Immature natural killer cell (primary cell): ENCODE results near the gene PPP1R9B. TPM values are rescaled to one million over a fixed set of nuclear protein-coding genes. Genes with fewer than 3 reads are reported as not detected.

Source experiments
- DNase-seq, 3 donors: peaks; one replicate each; pipeline ENCODE4 v3.0.0; 2022; ENCODE audit warnings: mixed read lengths in 1 of 3
- H3K27ac Mint-ChIP-seq, 6 donors: one replicate each; pipeline ENCODE4 v1.8.0; 2020; ENCODE audit warnings: mixed read lengths in 6 of 6, mild to moderate bottlenecking in 5 of 6, inconsistent platforms in 4 of 6, moderate library complexity in 3 of 6
- H3K27me3 Mint-ChIP-seq, 3 donors: one replicate each; pipeline ENCODE4 v1.8.0; 2020 to 2021; ENCODE audit warnings: low read depth in 3 of 3, mild to moderate bottlenecking in 3 of 3, mixed read lengths in 3 of 3, moderate library complexity in 3 of 3, inconsistent platforms in 1 of 3
- H3K36me3 Mint-ChIP-seq, 3 donors: one replicate each; pipeline ENCODE4 v1.8.0; 2020; ENCODE audit warnings: mixed read lengths in 3 of 3, inconsistent platforms in 2 of 3, mild to moderate bottlenecking in 2 of 3
- H3K4me1 Mint-ChIP-seq, 2 donors: one replicate each; pipeline ENCODE4 v1.8.0; 2020; ENCODE audit warnings: inconsistent platforms in 2 of 2, mild to moderate bottlenecking in 2 of 2, mixed read lengths in 2 of 2, moderate library complexity in 1 of 2
- H3K4me3 Mint-ChIP-seq, 5 donors: one replicate each; pipeline ENCODE4 v1.8.0; 2020; ENCODE audit warnings: mild to moderate bottlenecking in 5 of 5, mixed read lengths in 5 of 5, inconsistent platforms in 3 of 5, moderate library complexity in 3 of 5
- H3K9me3 Mint-ChIP-seq, 6 donors: one replicate each; pipeline ENCODE4 v1.8.0; 2020; ENCODE audit warnings: mild to moderate bottlenecking in 6 of 6, mixed read lengths in 6 of 6, inconsistent platforms in 4 of 6, moderate library complexity in 3 of 6
- polyA plus RNA-seq, 3 donors: library from polyadenylated mRNA; unstranded; fragments of 300-500 nt; fragmentation: Illumina TruSeq; gene quantifications; one replicate each; pipeline ENCODE4 v1.2.3, GENCODE V29; 2021

The PPP1R9B gene
- polyA plus RNA-seq, 3 donors from 2014 or later, result 0.25 to 2.0 (median 0.66) TPM

- Mint-ChIP-seq H3K27ac (no peak overlapping the region), H3K4me1 (peaks cover 24 to 33% of the 10 kb centered on the region in 2 donors), H3K4me3 (no peak overlapping the region), H3K27me3 (peaks cover 0 to 10% (median 4%) of the 10 kb centered on the region in 3 donors), H3K9me3 (no peaks in the 10 kb centered on the region), H3K36me3 (no peaks in the 10 kb centered on the region)
- DNase-seq, result no peak
Observed at GRCh38 chr17:50165066-50165465, 14.6 kb upstream of the PPP1R9B start.

GRCh38 chr17:50164697-50164988 lies 14.2 kb upstream of the PPP1R9B start:
- H3K4me1 Mint-ChIP-seq, result peaks cover 22 to 34% of the 10 kb centered on the region in 2 donors
- H3K4me3 Mint-ChIP-seq, result no peak overlapping the region
- peaks cover 0 to 12% (median 4%) of the 10 kb centered on the region in 3 donors for H3K27me3 Mint-ChIP-seq
- H3K27ac Mint-ChIP-seq, result no peak overlapping the region
- no peak for DNase-seq
- no peaks in the 10 kb centered on the region for H3K36me3 Mint-ChIP-seq
- no peaks in the 10 kb centered on the region for H3K9me3 Mint-ChIP-seq

- Mint-ChIP-seq H3K9me3 (no peaks in the 10 kb centered on the region), H3K27me3 (peaks cover 0 to 9% (median 0%) of the 10 kb centered on the region in 3 donors), H3K4me3 (no peak overlapping the region), H3K27ac (no peak overlapping the region), H3K36me3 (no peaks in the 10 kb centered on the region), H3K4me1 (peaks cover 16 to 29% of the 10 kb centered on the region in 2 donors)
- DNase-seq, result no peak
Observed at GRCh38 chr17:50163843-50164696, 13.6 kb upstream of the PPP1R9B start.

- Mint-ChIP-seq H3K9me3 (no peaks in the 10 kb centered on the region), H3K36me3 (no peaks in the 10 kb centered on the region), H3K4me1 (peaks cover 14 to 30% of the 10 kb centered on the region in 2 donors), H3K4me3 (peak overlapping the region in 1 of 5 donors; percentile 14), H3K27ac (peak overlapping the region in 1 of 6 donors; percentile 69), H3K27me3 (peaks cover 0 to 6% (median 0%) of the 10 kb centered on the region in 3 donors)
- no peak for DNase-seq
Observed at GRCh38 chr17:50162466-50163254, 12.2 kb upstream of the PPP1R9B start.

GRCh38 chr17:50161911-50162288 lies 11.4 kb upstream of the PPP1R9B start:
- H3K4me3 Mint-ChIP-seq, result peak overlapping the region; percentile 50 to 84 (median 78)
- H3K27me3 Mint-ChIP-seq, result peaks cover 0 to 6% (median 0%) of the 10 kb centered on the region in 3 donors
- DNase-seq, result no peak
- H3K36me3 Mint-ChIP-seq, result no peaks in the 10 kb centered on the region
- H3K4me1 Mint-ChIP-seq, result peaks cover 14 to 31% of the 10 kb centered on the region in 2 donors
- no peaks in the 10 kb centered on the region for H3K9me3 Mint-ChIP-seq
- peak overlapping the region in 4 of 6 donors; percentile 9 to 78 (median 62) for H3K27ac Mint-ChIP-seq

GRCh38 chr17:50161023-50161910 lies 10.8 kb upstream of the PPP1R9B start:
- peak; percentile 93 to 95 (median 93) for DNase-seq
- Mint-ChIP-seq H3K36me3 (no peaks in the 10 kb centered on the region), H3K27me3 (peaks cover 0 to 6% (median 0%) of the 10 kb centered on the region in 3 donors), H3K27ac (peak overlapping the region in 5 of 6 donors; percentile 9 to 87 (median 67)), H3K9me3 (no peaks in the 10 kb centered on the region), H3K4me1 (peaks cover 14 to 31% of the 10 kb centered on the region in 2 donors), H3K4me3 (peak overlapping the region; percentile 50 to 84 (median 78))

- Mint-ChIP-seq H3K27ac (no peak overlapping the region), H3K9me3 (no peaks in the 10 kb centered on the region)
Observed at GRCh38 chr17:50157891-50158290, 7.4 kb upstream of the PPP1R9B start.

GRCh38 chr17:50155115-50155819 lies 4.8 kb upstream of the PPP1R9B start:
- Mint-ChIP-seq H3K4me1 (peaks cover 18 to 28% of the 10 kb centered on the region in 2 donors), H3K9me3 (no peaks in the 10 kb centered on the region), H3K36me3 (no peaks in the 10 kb centered on the region), H3K27ac (peak overlapping the region in 1 of 6 donors; percentile 59), H3K4me3 (no peak overlapping the region), H3K27me3 (peaks cover 6 to 15% (median 14%) of the 10 kb centered on the region in 3 donors)
- no peak for DNase-seq

More at GRCh38 chr17:50157891-50158290, 7.4 kb upstream of the PPP1R9B start:
- Mint-ChIP-seq H3K4me3 (no peak overlapping the region), H3K27me3 (peaks cover 0 to 5% (median 0%) of the 10 kb centered on the region in 3 donors), H3K4me1 (peaks cover 17 to 31% of the 10 kb centered on the region in 2 donors), H3K36me3 (no peaks in the 10 kb centered on the region)
- DNase-seq, result no peak

- H3K27ac Mint-ChIP-seq, result peak overlapping the region in 4 of 6 donors; percentile 36 to 79 (median 60)
- no peaks in the 10 kb centered on the region for H3K36me3 Mint-ChIP-seq
- H3K4me3 Mint-ChIP-seq, result no peak overlapping the region
- no peak for DNase-seq
- peaks cover 6 to 14% (median 12%) of the 10 kb centered on the region in 3 donors for H3K27me3 Mint-ChIP-seq
- no peaks in the 10 kb centered on the region for H3K9me3 Mint-ChIP-seq
- H3K4me1 Mint-ChIP-seq, result peaks cover 18 to 24% of the 10 kb centered on the region in 2 donors
Observed at GRCh38 chr17:50154604-50155003, 4.1 kb upstream of the PPP1R9B start.

- peaks cover 19 to 24% of the 10 kb centered on the region in 2 donors for H3K4me1 Mint-ChIP-seq
- H3K27ac Mint-ChIP-seq, result peak overlapping the region in 5 of 6 donors; percentile 36 to 80 (median 69)
- H3K9me3 Mint-ChIP-seq, result no peaks in the 10 kb centered on the region
Observed at GRCh38 chr17:50153650-50154575, 3.4 kb upstream of the PPP1R9B start.

GRCh38 chr17:50152736-50153135 lies 2.3 kb upstream of the PPP1R9B start:
- H3K36me3 Mint-ChIP-seq, result no peaks in the 10 kb centered on the region
- no peaks in the 10 kb centered on the region for H3K9me3 Mint-ChIP-seq
- H3K4me3 Mint-ChIP-seq, result peak overlapping the region in 3 of 5 donors; percentile 35 to 90 (median 88)
- peaks cover 24 to 26% of the 10 kb centered on the region in 2 donors for H3K4me1 Mint-ChIP-seq
- peak overlapping the region; percentile 18 to 96 (median 91) for H3K27ac Mint-ChIP-seq
- no peak for DNase-seq
- H3K27me3 Mint-ChIP-seq, result peaks cover 8 to 15% (median 12%) of the 10 kb centered on the region in 3 donors

More at GRCh38 chr17:50153650-50154575, 3.4 kb upstream of the PPP1R9B start:
- no peak for DNase-seq
- Mint-ChIP-seq H3K36me3 (no peaks in the 10 kb centered on the region), H3K4me3 (no peak overlapping the region), H3K27me3 (peaks cover 8 to 14% (median 12%) of the 10 kb centered on the region in 3 donors)
